Thyroid gland (tissue), 4 donors: ENCODE results near the gene SLC25A44. TPM values are rescaled to one million over a fixed set of nuclear protein-coding genes. Genes with fewer than 3 reads are reported as not detected.
A peak's percentile ranks its signal among the peaks of the same experiment; 100 is the strongest.

Experiments used
- DNase-seq, 2 donors: peaks; one replicate each; pipeline ENCODE4 v3.0.0-alpha.2; 2019
- H3K27ac ChIP-seq, 3 donors: fragments of 200-600 bp; sonication (generic); 1 replicate in 2 of 3; 2 replicates in 1 of 3; pipeline ENCODE4 v1.5.1; 2016 to 2019; ENCODE audit warnings: mild to moderate bottlenecking in 1 of 3, moderate library complexity in 1 of 3
- H3K27me3 ChIP-seq: fragments of 200-600 bp; sonication (generic); one replicate; pipeline ENCODE4 v1.5.1; 2019
- H3K36me3 ChIP-seq, 2 donors: fragments of 200-600 bp; sonication (generic); one replicate each; pipeline ENCODE4 v1.5.1; 2016 to 2019
- H3K4me1 ChIP-seq, 2 donors: fragments of 200-600 bp; sonication (generic); one replicate each; pipeline ENCODE4 v1.5.1; 2017 to 2019
- H3K4me3 ChIP-seq, 3 donors: fragments of 200-600 bp; sonication (generic); replicated peaks in 1 of 3; 1 replicate in 2 of 3; 2 replicates in 1 of 3; pipeline ENCODE4 v1.5.1; 2016; ENCODE audit warnings: mild to moderate bottlenecking in 1 of 3
- H3K9me3 ChIP-seq: fragments of 200-600 bp; sonication (generic); one replicate; pipeline ENCODE4 v1.5.1; 2017
- CTCF ChIP-seq, 6 experiments: fragments of 200-600 bp in 3 of 6; fragments of 450-650 bp in 3 of 6; sonication (generic) in 3 of 6; IDR thresholded peaks; one replicate each; pipeline ENCODE4 v1.5.1; 2016 to 2019; ENCODE audit warnings: antibody characterized with exemption in 6 of 6, mild to moderate bottlenecking in 2 of 6, inconsistent platforms in 1 of 6, moderate library complexity in 1 of 6
- POLR2A ChIP-seq, 2 donors: fragments of 450-650 bp; IDR thresholded peaks; one replicate each; pipeline ENCODE4 v1.6.1; 2017; ENCODE audit warnings: antibody characterized with exemption in 2 of 2, mild to moderate bottlenecking in 2 of 2, moderate library complexity in 1 of 2
- WGBS, 2 donors: methylation state at CpG; one replicate each; pipeline ENCODE4 v1.1.5; 2017; 5-methylcytosine and 5-hydroxymethylcytosine counted together
- intact Hi-C: fragments of 100-400 bp; cut with DNase I; formaldehyde crosslinking; loops from one replicate; pipeline ENCODE4 v1.15.1; 2023
- total RNA-seq, 4 donors: library from RNA; depleted of rRNA; stranded (reverse); fragments of >200 nt; gene quantifications; one replicate each; pipeline ENCODE4 v1.2.3, GENCODE V29; 2016

Gene SLC25A44
- total RNA-seq, 4 donors from 2014 or later: 14.5 to 19.7 (median 17.7) TPM

GRCh38 chr1:156246781-156247459, 53.0 kb downstream of the SLC25A44 start:
- intact Hi-C loops: no loop called here
- TF ChIP-seq POLR2A (IDR thresholded peaks at IDR 0.05) (no peak), CTCF (IDR thresholded peaks at IDR 0.05) (no peak)
- Histone ChIP-seq H3K27ac (no peak overlapping the region), H3K4me1 (peaks cover 5 to 27% of the 10 kb centered on the region in 2 donors), H3K9me3 (no peaks in the 10 kb centered on the region), H3K36me3 (peaks cover 19 to 21% of the 10 kb centered on the region in 2 donors), H3K27me3 (no peaks in the 10 kb centered on the region), H3K4me3 (no peak overlapping the region)
- peak in 1 of 2 donors; percentile 14 for DNase-seq
- 56 to 68% methylated on average over 7 to 11 of the region's 16 CpGs for WGBS, 2 donors

GRCh38 chr1:156247460-156248322, 53.8 kb downstream of the SLC25A44 start, which contains the start of gene PAQR6:
TSS of gene PAQR6 (minus strand) at chr1:156248056. CDS start at chr1:156246731, 1,325 bp downstream.
- Histone ChIP-seq H3K4me3 (no peak within 1 kb of the TSS), H3K27me3 (no peaks in the 10 kb centered on the region), H3K27ac (no peak within 1 kb of the TSS), H3K4me1 (peaks cover 5 to 27% of the 10 kb centered on the region in 2 donors), H3K9me3 (no peaks in the 10 kb centered on the region), H3K36me3 (peaks cover 27 to 28% of the 10 kb centered on the region in 2 donors)
- intact Hi-C loops: no loop called here
- TF ChIP-seq POLR2A (IDR thresholded peaks at IDR 0.05) (no peak), CTCF (IDR thresholded peaks at IDR 0.05) (no peak)
- DNase-seq: no peak
- WGBS, 2 donors: 45 to 61% methylated on average over 11 to 12 of the region's 16 CpGs

- no peak for DNase-seq
- H3K27me3 ChIP-seq: no peaks in the 10 kb centered on the region
- no peak overlapping the region for H3K4me3 ChIP-seq
- TF ChIP-seq POLR2A (IDR thresholded peaks at IDR 0.05) (no peak), CTCF (IDR thresholded peaks at IDR 0.05) (no peak)
- no peaks in the 10 kb centered on the region for H3K9me3 ChIP-seq
- intact Hi-C loops: no loop called here
- H3K36me3 ChIP-seq: peaks cover 33 to 34% of the 10 kb centered on the region in 2 donors
- H3K4me1 ChIP-seq: peaks cover 5 to 27% of the 10 kb centered on the region in 2 donors
- WGBS, 2 donors: 56 to 77% methylated on average over 2 to 4 of the region's 4 CpGs
- H3K27ac ChIP-seq: no peak overlapping the region
Observed at GRCh38 chr1:156248323-156248683, 54.4 kb downstream of the SLC25A44 start.

GRCh38 chr1:156249593-156249992, 55.7 kb downstream of the SLC25A44 start:
- Histone ChIP-seq H3K9me3 (no peaks in the 10 kb centered on the region), H3K27me3 (no peaks in the 10 kb centered on the region), H3K4me3 (no peak overlapping the region), H3K27ac (no peak overlapping the region), H3K36me3 (peaks cover 41 to 43% of the 10 kb centered on the region in 2 donors), H3K4me1 (peaks cover 5 to 27% of the 10 kb centered on the region in 2 donors)
- TF ChIP-seq POLR2A (IDR thresholded peaks at IDR 0.05) (no peak), CTCF (IDR thresholded peaks at IDR 0.05) (no peak)
- WGBS, 2 donors: 90 to 93% methylated on average over 4 to 5 of the region's 5 CpGs
- DNase-seq: no peak
- intact Hi-C loops: no loop called here

- no peak for TF ChIP-seq POLR2A (IDR thresholded peaks at IDR 0.05)
- no peak for TF ChIP-seq CTCF (IDR thresholded peaks at IDR 0.05)
- 54% methylated on average over 3 of the region's 3 CpGs for WGBS, 2 donors
- intact Hi-C loops: no loop called here
- Histone ChIP-seq H3K36me3 (peaks cover 50 to 54% of the 10 kb centered on the region in 2 donors), H3K27me3 (no peaks in the 10 kb centered on the region), H3K4me3 (no peak overlapping the region), H3K4me1 (peaks cover 0 to 16% of the 10 kb centered on the region in 2 donors), H3K9me3 (no peaks in the 10 kb centered on the region), H3K27ac (no peak overlapping the region)
- DNase-seq: no peak
Observed at GRCh38 chr1:156251527-156251926, 57.6 kb downstream of the SLC25A44 start.
